ENCODE measurements around the gene FFAR1.

- no peak for TF ChIP-seq L3MBTL2 (conservative IDR thresholded peaks at IDR 0.05)
- TF ChIP-seq SP1 (IDR thresholded peaks at IDR 0.05), result no peak
- TF ChIP-seq ARNT (IDR thresholded peaks at IDR 0.05), result no peak
- no peak for TF ChIP-seq FOXM1 (IDR thresholded peaks at IDR 0.05; ENCODE audit: borderline replicate concordance)
- no peak for TF ChIP-seq ZNF384 (IDR thresholded peaks at IDR 0.05)
- TF ChIP-seq ELF4 (IDR thresholded peaks at IDR 0.05), result no peak
- TF ChIP-seq BHLHE40 (IDR thresholded peaks at IDR 0.05; ENCODE audit: borderline replicate concordance), result no peak
- no peak for TF ChIP-seq HDGF (IDR thresholded peaks at IDR 0.05; ENCODE audit: borderline replicate concordance)
- no peak for TF ChIP-seq LEF1 (IDR thresholded peaks at IDR 0.05; ENCODE audit: borderline replicate concordance)
- no peak for TF ChIP-seq NFRKB (IDR thresholded peaks at IDR 0.05)
- TF ChIP-seq FOXA1 (IDR thresholded peaks at IDR 0.05), result no peak
- no peak for TF ChIP-seq SUZ12 (IDR thresholded peaks at IDR 0.05)
- no peak for TF ChIP-seq FOXK2 (IDR thresholded peaks at IDR 0.05)
- TF ChIP-seq, protein P1, sequence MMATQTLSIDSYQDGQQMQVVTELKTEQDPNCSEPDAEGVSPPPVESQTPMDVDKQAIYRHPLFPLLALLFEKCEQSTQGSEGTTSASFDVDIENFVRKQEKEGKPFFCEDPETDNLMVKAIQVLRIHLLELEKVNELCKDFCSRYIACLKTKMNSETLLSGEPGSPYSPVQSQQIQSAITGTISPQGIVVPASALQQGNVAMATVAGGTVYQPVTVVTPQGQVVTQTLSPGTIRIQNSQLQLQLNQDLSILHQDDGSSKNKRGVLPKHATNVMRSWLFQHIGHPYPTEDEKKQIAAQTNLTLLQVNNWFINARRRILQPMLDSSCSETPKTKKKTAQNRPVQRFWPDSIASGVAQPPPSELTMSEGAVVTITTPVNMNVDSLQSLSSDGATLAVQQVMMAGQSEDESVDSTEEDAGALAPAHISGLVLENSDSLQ (IDR thresholded peaks at IDR 0.05), result no peak
These were observed 45.3 kb upstream of the FFAR1 start for GRCh38 chr19:35302446-35302845.
